ENCODE data around the gene REXO1.
A peak's percentile ranks its signal among the peaks of the same experiment; 100 is the strongest.

The REXO1 gene

DNA sequence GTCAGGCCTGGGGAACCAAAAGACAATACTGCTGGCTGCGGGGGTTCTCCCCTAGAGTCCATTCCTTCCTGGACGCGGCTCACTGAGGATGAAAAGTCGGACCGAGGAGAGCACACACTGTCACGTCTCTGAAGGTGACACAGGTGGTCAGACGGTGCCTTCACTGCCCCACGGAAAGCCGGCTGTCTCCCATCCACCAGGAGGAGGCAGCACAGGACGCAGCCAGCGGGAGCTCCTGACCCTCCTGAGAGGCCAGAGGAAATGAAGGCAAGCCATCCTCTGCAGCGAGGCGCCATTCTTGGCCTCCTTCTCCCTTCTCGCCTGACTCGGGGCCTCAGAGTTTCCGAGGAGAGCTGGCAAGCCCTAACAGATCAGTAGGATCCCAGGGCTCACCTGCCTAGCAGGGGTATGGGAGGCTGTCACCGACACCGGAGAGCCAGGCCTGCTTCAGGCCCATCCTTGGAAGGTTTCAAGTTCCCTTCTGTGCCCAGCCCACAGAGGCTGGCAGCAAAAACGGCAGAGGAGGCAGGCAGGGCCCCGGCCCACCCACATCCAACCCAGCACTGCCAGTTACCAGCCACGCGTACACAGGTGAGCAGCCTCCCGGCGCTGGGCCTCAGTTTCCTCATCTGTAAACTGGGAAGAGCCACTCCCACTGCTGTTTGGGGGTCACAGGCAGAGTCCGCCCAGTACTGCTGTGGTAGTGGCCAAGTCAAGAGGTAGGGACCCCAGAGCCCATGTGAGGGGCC is 4.5 kb downstream of the REXO1 start:
- TF ChIP-seq ZNF600 (tag by site-specific recombination; IDR thresholded peaks at IDR 0.05) (peak; percentile 38; the same call in 1 of the 2 replicates), ZNF292 (tag by site-specific recombination; IDR thresholded peaks at IDR 0.05; ENCODE audit: borderline replicate concordance, low read depth) (no peak), SCRT2 (tag by site-specific recombination; IDR thresholded peaks at IDR 0.05) (peak; percentile 54; the same call in 1 of the 2 replicates), ZNF10 (tag by site-specific recombination; IDR thresholded peaks at IDR 0.05) (no peak), ZNF2 (tag by site-specific recombination; IDR thresholded peaks at IDR 0.05) (no peak), ZNF146 (tag by site-specific recombination; IDR thresholded peaks at IDR 0.05) (no peak)
- TF ChIP-seq, protein P1, sequence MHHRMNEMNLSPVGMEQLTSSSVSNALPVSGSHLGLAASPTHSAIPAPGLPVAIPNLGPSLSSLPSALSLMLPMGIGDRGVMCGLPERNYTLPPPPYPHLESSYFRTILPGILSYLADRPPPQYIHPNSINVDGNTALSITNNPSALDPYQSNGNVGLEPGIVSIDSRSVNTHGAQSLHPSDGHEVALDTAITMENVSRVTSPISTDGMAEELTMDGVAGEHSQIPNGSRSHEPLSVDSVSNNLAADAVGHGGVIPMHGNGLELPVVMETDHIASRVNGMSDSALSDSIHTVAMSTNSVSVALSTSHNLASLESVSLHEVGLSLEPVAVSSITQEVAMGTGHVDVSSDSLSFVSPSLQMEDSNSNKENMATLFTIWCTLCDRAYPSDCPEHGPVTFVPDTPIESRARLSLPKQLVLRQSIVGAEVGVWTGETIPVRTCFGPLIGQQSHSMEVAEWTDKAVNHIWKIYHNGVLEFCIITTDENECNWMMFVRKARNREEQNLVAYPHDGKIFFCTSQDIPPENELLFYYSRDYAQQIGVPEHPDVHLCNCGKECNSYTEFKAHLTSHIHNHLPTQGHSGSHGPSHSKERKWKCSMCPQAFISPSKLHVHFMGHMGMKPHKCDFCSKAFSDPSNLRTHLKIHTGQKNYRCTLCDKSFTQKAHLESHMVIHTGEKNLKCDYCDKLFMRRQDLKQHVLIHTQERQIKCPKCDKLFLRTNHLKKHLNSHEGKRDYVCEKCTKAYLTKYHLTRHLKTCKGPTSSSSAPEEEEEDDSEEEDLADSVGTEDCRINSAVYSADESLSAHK (tag by site-specific recombination; IDR thresholded peaks at IDR 0.05) = peak; percentile 21; the same call in 1 of the 2 replicates
- TF ChIP-seq, protein P2, sequence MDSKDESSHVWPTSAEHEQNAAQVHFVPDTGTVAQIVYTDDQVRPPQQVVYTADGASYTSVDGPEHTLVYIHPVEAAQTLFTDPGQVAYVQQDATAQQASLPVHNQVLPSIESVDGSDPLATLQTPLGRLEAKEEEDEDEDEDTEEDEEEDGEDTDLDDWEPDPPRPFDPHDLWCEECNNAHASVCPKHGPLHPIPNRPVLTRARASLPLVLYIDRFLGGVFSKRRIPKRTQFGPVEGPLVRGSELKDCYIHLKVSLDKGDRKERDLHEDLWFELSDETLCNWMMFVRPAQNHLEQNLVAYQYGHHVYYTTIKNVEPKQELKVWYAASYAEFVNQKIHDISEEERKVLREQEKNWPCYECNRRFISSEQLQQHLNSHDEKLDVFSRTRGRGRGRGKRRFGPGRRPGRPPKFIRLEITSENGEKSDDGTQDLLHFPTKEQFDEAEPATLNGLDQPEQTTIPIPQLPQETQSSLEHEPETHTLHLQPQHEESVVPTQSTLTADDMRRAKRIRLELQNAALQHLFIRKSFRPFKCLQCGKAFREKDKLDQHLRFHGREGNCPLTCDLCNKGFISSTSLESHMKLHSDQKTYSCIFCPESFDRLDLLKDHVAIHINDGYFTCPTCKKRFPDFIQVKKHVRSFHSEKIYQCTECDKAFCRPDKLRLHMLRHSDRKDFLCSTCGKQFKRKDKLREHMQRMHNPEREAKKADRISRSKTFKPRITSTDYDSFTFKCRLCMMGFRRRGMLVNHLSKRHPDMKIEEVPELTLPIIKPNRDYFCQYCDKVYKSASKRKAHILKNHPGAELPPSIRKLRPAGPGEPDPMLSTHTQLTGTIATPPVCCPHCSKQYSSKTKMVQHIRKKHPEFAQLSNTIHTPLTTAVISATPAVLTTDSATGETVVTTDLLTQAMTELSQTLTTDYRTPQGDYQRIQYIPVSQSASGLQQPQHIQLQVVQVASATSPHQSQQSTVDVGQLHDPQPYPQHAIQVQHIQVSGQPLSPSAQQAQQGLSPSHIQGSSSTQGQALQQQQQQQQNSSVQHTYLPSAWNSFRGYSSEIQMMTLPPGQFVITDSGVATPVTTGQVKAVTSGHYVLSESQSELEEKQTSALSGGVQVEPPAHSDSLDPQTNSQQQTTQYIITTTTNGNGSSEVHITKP (tag by site-specific recombination; IDR thresholded peaks at IDR 0.05) = no peak
- Histone ChIP-seq H3K4me1 (ENCODE audit: control insufficient read depth, insufficient read depth, low read length) (peaks cover 2% of the 10 kb centered on the region; the same call in 1 of the 2 replicates), H3K36me3 (ENCODE audit: control insufficient read depth in 2 of 2, insufficient read depth in 1 of 2, low read length in 2 of 2) (peaks cover 0 to 32% of the 10 kb centered on the region in 2 experiments; a peak in 2 of 3 replicates), H3K4me3 (ENCODE audit: low read depth, low read length) (no peak overlapping the region), H3K27ac (ENCODE audit: extremely low read depth, low read depth, low read length) (no peak overlapping the region), H3K9me3 (ENCODE audit: control insufficient read depth, insufficient read depth, low read depth, low read length) (no peaks in the 10 kb centered on the region)
- CTCF ChIA-PET = interaction anchor here (0.5 to 1.4 kb wide), 2 partner anchors 14 to 1366 kb away, joined by 3 to 5 read pairs; no protein-coding TSS in a partner anchor
- POLR2A ChIA-PET = interaction anchor here (1.0 kb wide), 1 partner anchor 32 kb away, joined by 3 read pairs; no protein-coding TSS in a partner anchor

DNA sequence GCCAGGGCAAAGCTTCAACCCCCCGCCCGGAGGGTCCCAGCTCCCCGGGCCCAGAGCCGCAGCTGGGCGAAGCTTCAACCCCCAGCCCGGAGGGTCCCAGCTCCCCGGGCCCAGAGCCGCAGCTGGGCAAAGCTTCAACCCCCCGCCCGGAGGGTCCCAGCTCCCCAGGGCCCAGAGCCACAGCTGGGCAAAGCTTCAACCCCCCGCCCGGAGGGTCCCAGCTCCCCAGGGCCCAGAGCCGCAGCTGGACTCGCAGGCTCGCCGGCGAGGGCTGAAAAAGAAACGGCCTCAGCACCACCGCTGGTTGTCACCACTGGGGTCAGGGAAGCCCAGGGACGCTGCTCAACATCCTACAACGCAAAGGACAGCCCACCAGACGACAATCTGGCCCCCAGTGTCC is 5.2 kb downstream of the REXO1 start:
- POLR2A ChIA-PET = interaction anchor here (1.0 kb wide), 1 partner anchor 33 kb away, joined by 3 read pairs; no protein-coding TSS in a partner anchor
- H3K9me3 ChIP-seq (ENCODE audit: control insufficient read depth, insufficient read depth, low read depth, low read length) = no peaks in the 10 kb centered on the region
- peaks cover 2% of the 10 kb centered on the region; the same call in 1 of the 2 replicates for H3K4me1 ChIP-seq (ENCODE audit: control insufficient read depth, insufficient read depth, low read length)
- H3K27ac ChIP-seq (ENCODE audit: extremely low read depth, low read depth, low read length) = no peak overlapping the region
- CTCF ChIA-PET = interaction anchor here (0.6 to 1.4 kb wide), 4 partner anchors 13 to 283 kb away, joined by 3 to 5 read pairs (median 4); no protein-coding TSS in a partner anchor
- peaks cover 0 to 32% of the 10 kb centered on the region in 2 experiments; a peak in 2 of 3 replicates for H3K36me3 ChIP-seq (ENCODE audit: control insufficient read depth in 2 of 2, insufficient read depth in 1 of 2, low read length in 2 of 2)
- H3K4me3 ChIP-seq (ENCODE audit: low read depth, low read length) = no peak overlapping the region
- TF ChIP-seq GFI1B (tag by site-specific recombination; IDR thresholded peaks at IDR 0.05) (no peak), RBAK (tag by site-specific recombination; IDR thresholded peaks at IDR 0.05) (no peak), ZNF747 (tag by site-specific recombination; IDR thresholded peaks at IDR 0.05) (no peak), ZNF670 (tag by site-specific recombination; IDR thresholded peaks at IDR 0.05; ENCODE audit: low read depth) (no peak), ZNF155 (tag by site-specific recombination; IDR thresholded peaks at IDR 0.05) (no peak), ZNF433 (tag by site-specific recombination; IDR thresholded peaks at IDR 0.05; ENCODE audit: low read depth) (no peak), ZNF138 (tag by site-specific recombination; IDR thresholded peaks at IDR 0.05; ENCODE audit: borderline replicate concordance) (no peak), ZNF366 (tag by site-specific recombination; conservative IDR thresholded peaks at IDR 0.05) (no peak), ZNF791 (tag by site-specific recombination; IDR thresholded peaks at IDR 0.05) (no peak), ZNF654 (tag by site-specific recombination; IDR thresholded peaks at IDR 0.05; ENCODE audit: low read depth) (no peak), ZNF214 (tag by site-specific recombination; IDR thresholded peaks at IDR 0.05; ENCODE audit: borderline replicate concordance) (no peak), YY1 (tag by site-specific recombination; IDR thresholded peaks at IDR 0.05) (no peak)
- TF ChIP-seq, protein P3, sequence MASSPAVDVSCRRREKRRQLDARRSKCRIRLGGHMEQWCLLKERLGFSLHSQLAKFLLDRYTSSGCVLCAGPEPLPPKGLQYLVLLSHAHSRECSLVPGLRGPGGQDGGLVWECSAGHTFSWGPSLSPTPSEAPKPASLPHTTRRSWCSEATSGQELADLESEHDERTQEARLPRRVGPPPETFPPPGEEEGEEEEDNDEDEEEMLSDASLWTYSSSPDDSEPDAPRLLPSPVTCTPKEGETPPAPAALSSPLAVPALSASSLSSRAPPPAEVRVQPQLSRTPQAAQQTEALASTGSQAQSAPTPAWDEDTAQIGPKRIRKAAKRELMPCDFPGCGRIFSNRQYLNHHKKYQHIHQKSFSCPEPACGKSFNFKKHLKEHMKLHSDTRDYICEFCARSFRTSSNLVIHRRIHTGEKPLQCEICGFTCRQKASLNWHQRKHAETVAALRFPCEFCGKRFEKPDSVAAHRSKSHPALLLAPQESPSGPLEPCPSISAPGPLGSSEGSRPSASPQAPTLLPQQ (tag by site-specific recombination; IDR thresholded peaks at IDR 0.05) = no peak
- TF ChIP-seq, protein P4, sequence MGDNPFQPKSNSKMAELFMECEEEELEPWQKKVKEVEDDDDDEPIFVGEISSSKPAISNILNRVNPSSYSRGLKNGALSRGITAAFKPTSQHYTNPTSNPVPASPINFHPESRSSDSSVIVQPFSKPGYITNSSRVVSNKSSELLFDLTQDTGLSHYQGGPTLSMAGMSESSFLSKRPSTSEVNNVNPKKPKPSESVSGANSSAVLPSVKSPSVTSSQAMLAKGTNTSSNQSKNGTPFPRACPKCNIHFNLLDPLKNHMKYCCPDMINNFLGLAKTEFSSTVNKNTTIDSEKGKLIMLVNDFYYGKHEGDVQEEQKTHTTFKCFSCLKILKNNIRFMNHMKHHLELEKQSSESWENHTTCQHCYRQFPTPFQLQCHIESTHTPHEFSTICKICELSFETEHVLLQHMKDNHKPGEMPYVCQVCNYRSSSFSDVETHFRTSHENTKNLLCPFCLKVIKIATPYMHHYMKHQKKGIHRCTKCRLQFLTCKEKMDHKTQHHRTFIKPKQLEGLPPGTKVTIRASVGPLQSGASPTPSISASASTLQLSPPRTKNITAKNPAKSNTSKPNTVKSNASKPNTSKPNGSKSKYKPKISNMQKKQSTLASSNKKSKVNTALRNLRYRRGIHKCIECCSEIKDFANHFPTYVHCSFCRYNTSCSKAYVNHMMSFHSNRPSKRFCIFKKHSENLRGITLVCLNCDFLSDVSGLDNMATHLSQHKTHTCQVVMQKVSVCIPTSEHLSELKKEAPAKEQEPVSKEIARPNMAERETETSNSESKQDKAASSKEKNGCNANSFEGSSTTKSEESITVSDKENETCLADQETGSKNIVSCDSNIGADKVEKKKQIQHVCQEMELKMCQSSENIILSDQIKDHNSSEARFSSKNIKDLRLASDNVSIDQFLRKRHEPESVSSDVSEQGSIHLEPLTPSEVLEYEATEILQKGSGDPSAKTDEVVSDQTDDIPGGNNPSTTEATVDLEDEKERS (tag by site-specific recombination; IDR thresholded peaks at IDR 0.05) = no peak

Measured in HEK293 (cell line).